ENCODE data around the gene CARMIL1.

GRCh38 chr6:25239498-25239897, 39.7 kb upstream of the CARMIL1 start:
- TF ChIP-seq EZH2phosphoT487 (IDR thresholded peaks at IDR 0.05; ENCODE audit: borderline replicate concordance) = no peak
- TF ChIP-seq, protein P1, sequence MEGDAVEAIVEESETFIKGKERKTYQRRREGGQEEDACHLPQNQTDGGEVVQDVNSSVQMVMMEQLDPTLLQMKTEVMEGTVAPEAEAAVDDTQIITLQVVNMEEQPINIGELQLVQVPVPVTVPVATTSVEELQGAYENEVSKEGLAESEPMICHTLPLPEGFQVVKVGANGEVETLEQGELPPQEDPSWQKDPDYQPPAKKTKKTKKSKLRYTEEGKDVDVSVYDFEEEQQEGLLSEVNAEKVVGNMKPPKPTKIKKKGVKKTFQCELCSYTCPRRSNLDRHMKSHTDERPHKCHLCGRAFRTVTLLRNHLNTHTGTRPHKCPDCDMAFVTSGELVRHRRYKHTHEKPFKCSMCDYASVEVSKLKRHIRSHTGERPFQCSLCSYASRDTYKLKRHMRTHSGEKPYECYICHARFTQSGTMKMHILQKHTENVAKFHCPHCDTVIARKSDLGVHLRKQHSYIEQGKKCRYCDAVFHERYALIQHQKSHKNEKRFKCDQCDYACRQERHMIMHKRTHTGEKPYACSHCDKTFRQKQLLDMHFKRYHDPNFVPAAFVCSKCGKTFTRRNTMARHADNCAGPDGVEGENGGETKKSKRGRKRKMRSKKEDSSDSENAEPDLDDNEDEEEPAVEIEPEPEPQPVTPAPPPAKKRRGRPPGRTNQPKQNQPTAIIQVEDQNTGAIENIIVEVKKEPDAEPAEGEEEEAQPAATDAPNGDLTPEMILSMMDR (conservative IDR thresholded peaks at IDR 0.05; ENCODE audit: low read length) = no peak
